Activated T-cell treated with anti-CD3 and anti-CD28 coated beads for 48 hours (primary cell): ENCODE data around the gene ACR.

Experiments
- DNase-seq: peaks from one replicate; pipeline ENCODE4 v3.0.0-alpha.2; 2020; ENCODE audit warnings: low read depth

The ACR gene

DNA sequence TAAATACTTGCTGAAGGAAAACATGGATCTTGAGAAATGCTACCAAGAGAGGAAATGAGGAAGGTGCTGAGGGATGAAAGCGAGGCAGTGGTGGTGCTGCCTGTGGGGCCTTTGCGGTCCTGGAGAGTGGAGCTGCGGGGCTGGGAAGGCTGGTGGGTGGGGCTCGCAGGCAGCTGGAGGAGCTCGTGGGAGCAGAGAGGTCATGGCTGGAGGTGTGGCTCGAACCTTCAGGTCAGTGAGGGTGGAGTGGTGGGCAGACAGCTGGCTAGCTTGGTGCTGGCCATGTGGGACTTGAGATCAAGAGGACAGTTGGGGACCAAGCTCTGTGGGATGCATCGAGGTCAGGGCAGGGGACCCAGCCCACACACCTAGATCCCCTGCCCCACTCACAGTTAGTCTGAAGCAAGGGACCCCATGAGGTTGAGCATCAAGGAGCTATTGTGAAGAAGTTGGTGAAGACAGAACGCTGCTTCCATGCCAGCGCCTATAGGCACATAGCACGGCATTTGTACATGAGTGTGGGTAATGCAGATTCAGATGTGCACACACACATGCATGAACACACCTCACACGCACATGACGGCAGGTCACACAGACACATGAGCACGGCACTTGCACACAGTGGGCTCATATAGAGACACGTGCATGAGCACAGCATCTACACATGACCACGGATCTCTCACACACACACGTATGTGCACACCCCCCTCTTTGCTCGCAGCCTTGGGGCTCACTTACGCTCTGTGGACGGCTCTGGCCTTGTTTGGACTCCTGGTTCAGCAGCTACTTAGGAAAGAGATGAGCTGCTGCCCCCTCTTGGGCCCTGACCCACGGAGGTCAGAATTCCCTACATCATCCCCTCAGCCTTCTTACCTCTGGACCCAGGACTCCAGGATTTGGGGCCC lies 34.9 kb upstream of the ACR start:
- DNase-seq: no peak

DNA sequence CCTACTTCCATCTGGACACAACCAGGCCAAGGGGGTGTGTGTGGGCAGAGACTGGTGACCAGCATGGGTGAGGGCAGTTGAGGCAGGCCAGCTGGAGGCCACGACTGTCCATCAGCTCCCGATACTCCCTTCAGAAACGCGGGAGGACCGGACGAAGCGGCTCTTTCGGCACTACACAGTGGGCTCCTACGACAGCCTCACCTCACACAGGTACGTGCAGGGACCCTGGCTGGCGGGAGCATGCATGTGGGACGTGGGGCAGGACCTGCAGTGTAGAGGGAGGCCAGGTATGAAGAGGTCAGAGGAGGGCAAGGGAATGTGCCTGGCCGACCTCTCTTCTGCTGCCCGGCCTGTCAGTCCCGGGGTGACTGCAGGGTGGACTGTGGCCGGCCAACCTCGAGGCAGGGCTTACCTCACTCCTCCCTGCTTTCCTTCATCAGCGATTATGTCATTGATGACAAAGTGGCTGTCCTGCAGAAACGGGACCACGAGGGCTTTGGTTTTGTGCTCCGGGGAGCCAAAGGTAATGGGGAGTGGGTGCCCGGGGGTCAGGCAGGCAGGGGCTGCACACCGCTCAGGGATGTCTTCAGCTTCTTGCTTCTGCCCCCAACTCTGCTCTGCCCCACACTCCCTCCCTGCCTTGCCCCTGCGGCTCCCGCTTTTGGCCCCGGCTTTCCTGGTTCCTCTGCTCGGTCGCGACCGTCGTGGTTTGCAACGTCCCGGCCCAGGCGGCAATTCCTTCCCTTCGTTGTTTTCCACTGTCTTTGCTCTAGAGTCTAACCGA lies 34.1 kb upstream of the ACR start:
- DNase-seq: no peak

DNA sequence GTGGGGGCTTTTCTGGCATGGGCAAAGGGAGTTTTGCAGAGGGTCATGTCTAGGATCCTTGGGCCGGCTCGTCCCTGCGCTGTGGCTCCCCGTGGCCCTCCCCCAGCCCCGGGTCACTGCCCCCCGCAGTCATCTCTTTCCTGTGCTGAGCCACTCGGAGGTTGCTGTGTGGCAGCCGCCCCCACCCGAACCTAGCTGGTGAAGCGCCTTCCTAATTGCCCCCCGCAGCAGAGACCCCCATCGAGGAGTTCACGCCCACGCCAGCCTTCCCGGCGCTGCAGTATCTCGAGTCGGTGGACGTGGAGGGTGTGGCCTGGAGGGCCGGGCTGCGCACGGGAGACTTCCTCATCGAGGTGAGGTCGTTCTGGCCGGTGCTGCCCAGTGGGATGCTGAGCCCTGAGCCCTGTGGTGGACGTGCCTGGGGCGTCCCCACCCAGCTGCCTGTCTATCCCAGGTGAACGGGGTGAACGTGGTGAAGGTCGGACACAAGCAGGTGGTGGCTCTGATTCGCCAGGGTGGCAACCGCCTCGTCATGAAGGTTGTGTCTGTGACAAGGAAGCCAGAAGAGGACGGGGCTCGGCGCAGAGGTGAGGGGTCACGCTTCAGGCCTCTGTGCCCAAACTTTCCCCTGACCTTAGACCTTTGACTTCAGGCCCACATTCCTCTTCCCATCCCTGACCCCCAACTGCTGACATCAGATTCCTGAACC lies 33.3 kb upstream of the ACR start:
- DNase-seq: no peak

DNA sequence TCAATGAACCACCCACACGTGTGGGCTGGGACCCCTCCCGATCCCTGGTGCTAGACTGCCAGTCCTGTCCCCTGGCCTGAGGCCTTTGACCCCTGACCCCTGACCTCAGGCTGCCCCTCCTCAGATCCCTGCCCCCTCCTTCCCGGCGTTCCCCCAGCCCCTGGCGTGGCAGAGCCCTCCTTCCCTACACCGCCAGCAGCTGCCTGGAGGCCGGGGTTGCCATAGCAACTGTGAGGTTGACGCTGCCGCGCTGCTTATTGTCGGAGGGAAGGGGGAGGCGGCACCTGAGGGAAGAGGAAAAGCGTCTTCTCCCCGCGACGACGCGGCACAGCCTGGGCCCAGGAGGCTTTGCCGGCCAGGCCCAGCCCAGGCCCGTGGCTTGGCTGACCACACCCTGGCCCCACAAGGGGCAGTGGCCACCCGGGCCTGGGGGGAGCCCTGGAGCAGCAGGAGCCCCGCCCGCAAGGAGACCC lies 32.7 kb upstream of the ACR start:
- DNase-seq: no peak

DNA sequence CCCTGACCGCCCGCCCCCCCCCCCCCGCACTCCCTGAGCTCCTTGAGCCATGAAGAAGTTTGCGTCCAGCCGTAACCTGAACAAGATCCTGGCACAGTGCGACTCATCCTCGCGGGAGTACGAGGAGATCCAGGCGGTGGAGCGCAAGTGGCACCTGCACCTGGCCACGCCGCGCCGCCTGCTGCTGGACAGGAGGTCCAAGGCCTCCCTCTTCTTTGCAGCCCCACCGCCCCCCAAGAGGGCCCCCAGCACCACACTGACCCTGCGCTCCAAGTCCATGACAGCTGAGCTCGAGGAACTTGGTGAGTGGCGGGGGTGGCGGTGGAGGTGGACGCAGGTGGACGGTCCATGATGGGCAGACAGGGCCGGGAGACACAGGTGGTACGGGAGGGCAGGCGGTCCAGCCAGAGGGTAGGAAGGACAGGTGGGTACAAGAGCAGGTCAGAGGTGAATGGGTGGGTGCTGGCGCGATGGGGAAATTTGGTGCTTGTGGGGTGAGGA lies 32.1 kb upstream of the ACR start:
- no peak for DNase-seq

DNA sequence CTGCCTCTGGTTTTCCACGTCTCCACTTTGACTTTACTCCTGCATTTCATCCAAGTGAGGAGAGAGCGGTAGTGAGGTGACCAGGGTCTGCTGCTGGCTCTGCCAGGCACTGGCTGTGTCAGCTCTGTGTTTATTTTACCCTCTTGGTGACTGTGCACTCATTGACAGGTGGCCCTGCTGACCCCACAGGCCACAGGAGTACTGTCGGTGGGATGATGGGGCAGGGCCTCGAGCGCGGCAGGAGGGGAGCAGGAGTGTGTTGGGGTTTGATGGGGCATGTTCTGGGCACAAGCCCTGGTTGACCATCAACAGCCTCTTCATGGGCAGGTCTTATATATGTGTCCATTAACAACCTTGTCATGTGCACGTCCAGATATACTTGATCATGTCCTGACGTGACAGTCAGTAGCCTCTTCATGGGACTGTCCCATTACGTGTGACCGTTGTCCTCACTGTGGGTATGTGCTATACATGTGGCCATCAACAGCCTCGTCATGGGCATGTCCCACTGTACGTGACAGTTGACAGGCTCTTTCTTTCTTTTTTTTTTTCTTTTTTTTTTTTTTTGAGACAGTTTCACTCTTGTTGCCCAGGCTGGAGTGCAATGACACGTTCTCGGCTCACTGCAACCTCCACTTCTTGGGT lies 31.4 kb upstream of the ACR start:
- no peak for DNase-seq

DNA sequence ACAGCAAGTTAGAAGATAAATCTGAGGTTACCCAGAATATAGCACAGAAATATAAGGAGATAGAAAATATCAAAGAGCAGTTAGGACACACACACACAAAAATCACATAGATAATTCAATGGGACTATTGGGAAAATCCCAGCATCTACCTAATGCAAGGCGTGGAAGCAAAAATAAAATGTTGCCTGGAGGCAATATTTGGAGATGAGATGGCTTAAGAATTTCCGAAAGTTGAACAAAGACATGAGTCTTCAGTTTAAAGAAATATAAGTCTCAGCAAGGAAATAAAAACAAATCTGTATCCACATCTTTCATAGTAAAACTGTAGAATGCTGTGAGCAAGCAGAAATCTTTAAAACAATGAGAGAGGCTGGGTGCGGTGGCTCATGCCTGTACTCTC lies 29.5 kb upstream of the ACR start:
- no peak for DNase-seq

DNA sequence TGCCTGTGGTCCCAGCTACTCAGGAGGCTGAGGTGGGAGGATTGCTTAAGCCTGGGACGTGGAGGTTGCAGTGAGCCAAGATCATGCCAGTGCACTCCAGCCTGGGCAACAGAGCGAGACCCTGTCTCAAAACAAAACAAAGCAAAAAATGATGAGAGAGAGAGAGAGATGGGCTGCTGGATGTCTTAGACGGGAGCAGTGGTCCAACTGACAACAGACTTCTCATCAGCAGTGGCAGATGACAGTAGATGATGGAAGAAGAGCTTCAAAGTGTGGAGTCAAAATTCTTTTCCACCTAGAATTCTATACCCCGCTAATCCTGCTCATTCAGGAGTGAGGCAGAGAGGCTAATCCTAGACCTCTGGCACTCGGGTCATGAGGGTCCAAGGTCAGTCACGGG lies 29.0 kb upstream of the ACR start:
- no peak for DNase-seq

DNA sequence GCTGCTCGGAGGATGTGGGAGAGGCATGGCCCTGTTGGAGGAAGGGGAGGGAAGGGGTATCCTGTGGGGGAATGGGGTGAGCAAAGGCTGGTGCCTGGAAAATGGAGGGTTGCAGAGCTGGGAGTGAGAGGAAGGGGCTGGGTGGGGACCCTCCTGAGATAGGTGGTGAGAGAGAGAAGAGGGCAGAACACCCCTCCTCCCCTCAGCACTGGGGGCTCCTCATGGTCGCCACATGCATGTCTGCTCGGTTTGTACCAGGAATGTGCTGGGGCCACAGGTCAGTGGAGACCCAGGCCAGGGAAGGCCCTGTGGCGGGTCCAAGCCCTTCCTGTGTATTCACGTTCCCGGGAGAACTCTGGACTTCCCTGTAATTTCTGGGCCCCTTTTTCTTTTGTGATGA lies 27.8 kb upstream of the ACR start:
- no peak for DNase-seq

DNA sequence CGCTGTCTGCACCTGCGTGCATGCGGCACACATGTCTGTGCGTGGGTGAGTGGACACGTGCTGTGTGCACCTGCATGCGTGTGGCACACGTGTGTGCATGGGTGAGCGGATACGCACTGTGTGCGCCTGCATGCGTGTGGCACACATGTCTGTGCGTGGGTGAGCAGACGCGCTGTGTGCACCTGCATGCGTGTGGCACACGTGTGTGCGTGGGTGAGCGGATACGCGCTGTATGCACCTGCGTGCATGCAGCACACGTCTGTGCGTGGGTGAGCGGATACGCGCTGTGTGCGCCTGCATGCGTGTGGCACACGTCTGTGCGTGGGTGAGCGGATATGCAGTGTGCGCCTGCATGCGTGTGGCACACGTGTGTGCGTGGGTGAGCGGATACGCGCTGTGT lies 27.1 kb upstream of the ACR start:
- DNase-seq: no peak

DNA sequence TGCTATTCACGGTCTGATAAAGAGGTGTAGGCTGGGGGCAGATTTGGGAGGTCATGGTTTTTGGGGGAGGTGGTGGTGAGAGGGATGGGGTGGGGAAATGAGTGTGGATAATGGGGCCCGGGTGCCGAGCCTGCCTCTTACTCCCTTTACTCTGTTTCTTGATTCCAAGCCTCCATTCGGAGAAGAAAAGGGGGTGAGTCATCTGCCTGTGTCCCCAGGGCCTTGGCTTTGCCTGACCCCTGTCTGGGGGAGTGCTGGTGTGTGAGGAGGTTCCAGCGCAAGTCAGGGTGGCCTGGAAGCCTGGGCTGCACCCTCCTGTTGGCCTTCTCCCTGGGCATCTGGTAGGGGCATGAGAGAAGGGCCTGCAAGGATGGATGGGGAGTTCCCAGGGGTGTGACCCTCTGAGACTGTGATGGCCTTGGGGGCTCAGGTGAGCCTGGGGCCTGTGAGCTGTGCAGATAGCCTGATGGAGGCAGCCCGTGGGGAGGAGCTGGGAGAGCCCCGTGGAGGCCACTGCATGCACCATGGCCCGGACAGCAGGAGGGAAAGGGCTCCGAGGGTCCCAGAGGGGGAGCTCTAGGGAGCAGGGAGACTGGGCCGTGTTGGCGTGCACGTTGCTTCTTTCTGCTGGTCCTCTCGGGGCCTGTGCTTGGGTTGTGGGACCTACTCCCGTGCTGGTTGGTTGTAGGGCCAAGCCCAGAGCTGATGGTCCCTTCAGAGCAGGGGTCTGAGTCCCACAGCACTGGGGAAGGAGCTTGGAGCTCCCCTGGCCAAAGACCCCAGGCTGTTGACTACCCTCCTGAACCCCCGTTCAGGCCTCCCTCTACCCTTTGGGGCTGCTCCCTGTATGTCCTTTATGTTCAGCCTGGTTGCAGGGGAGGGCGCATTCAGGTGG lies 26.3 kb upstream of the ACR start:
- DNase-seq: no peak

DNA sequence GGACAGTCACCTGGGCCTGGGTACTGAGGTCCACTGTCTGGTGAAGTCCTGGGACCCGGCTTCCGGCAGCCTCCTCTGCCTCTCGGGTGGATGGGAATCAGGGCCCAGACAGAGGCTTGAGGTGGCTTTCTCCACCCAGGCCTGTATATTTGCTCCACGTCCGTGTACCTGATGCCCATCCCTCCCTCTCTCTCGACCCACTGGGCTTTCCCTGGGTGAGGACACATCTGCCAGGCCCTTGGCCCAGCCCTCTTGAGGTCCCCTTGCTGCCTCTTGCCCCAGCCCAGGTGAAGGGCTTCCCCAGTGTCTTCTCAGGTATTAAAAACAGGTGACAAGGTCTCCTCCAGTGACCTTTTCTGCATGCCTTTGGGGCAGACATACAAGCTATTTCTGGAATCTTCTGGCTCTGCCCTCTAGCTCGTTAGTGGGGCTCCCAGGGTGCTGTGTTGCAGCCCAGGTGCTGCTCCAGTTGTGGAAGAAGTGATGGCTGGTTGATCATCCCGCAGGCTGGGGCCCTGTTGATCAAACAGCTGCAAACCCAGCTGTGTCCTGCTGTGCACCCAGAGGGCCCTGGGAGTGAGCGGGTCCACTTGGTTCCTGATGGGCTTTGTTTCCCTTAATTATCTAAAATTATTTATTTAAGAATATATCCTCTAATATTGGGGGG lies 25.5 kb upstream of the ACR start:
- no peak for DNase-seq

DNA sequence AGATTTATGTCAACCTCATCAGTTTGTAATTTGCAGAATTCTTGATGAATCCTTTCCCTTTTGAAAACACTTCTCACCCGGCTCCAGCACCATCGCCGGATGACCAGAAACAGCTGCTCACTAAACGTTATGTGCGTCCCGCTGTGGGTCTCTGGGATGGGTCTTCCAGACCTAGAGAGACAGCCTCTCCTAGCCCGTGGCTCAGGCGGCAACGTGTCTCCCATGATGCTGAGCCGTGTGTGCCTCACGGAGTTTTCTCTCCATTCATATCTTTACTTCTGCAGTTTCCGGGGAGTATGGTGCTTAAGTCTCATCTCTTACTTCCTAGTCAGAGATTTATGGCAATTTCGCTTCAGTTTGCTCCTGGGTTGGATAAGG lies 25.0 kb upstream of the ACR start:
- DNase-seq: no peak

DNA sequence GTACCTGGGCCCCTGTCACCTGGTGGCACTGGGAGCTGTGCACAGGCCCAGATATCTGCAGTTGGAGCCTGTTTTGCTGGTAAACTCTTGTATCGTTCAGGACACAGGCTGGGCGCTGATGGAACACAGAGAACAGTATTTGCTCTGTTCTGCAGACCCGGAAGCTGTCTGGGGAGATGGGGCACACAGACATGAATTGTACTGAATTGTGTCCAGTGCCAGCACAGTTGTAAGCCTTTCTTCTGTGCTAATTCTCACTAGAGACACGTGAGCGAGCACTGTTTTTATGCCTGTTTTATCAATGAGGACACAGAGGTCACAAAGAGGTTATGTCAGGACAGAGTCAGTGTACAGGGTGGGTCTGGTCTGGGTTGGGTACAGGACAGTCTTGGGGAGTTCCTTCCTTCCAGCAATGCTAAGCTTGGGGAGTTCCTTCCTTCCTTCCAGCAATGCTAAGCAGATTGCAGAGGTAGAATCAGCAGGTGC lies 24.4 kb upstream of the ACR start:
- DNase-seq: no peak

DNA sequence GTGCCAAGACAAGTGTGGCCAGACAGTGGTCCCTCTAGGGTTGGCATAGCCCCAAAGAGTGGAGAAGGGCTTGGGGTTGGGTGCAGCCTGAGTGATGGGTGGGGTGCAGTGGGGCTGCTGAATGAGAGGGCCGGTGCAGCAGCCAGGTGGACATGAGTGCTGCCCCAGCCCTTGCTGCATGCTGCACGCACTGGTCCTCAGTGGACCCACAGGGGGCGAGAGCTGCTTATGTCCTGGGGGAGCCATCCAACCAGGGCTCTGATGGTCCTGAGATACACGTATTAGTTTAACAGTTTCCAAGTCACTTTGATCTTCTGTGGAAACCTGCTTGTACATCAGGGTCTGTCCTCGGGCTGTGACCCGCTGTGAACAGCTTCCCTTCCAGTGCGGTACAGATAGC lies 23.9 kb upstream of the ACR start:
- no peak for DNase-seq

DNA sequence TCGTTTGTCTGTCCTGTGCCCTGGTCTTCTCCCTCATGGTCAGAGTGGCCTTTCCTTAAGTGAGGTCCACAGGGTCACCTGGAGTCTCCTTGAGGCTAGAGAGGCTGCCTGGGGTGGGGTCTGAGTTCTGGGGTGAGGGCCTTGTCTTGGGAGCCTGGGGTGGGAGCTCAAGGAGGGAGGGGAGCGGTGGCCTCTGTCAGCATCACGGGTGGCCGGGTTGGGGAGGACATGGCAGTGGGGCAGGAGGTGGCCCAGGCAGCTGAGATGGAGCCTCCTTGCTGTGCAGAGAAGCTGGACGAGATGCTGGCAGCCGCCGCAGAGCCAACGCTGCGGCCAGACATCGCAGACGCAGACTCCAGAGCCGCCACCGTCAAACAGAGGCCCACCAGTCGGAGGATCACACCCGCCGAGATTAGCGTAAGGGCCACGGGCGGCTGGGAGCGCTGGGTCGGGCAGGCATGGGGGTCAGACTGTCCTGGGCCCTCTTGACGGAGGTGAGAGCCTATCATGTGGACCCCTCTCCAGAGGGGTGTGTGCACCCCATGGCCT lies 23.3 kb upstream of the ACR start:
- no peak for DNase-seq

DNA sequence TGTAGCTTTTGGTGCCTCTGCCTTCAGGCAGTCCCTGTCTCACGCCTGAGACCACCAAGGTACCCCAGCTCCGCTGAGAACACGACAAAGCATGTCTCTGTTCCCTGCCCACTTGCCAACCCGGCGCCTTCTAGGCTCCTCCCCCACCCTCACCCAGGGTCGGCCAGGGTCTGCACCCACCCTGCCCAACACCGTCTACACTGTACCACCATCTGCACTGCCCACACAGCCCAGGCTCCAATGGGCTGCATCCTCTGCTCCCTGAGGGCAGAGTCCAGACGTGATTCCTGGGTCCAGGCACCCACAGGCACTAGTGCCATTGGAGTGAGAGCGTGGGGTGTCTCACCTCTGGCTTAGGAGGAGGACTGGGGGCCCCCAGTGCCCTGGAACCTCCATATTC lies 22.8 kb upstream of the ACR start:
- no peak for DNase-seq

DNA sequence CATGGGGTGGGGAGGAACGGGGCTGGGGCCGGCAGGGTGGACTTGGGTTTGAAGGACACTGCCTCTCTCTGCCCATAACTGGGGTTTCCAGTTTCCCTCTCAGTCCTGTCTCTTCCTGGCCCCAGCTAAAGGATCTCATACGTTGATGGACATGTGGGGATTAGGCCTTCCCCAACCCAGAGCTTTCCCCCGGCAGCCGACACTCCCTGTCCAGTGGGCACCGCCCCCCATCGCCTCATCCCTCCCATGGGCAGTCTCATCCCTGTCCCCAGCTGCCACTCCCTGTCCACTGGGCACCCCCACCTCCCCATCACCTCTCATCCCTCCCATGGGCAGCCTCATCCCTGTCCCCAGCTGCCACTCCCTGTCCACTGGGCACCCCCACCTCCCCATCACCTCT lies 22.2 kb upstream of the ACR start:
- DNase-seq: no peak

DNA sequence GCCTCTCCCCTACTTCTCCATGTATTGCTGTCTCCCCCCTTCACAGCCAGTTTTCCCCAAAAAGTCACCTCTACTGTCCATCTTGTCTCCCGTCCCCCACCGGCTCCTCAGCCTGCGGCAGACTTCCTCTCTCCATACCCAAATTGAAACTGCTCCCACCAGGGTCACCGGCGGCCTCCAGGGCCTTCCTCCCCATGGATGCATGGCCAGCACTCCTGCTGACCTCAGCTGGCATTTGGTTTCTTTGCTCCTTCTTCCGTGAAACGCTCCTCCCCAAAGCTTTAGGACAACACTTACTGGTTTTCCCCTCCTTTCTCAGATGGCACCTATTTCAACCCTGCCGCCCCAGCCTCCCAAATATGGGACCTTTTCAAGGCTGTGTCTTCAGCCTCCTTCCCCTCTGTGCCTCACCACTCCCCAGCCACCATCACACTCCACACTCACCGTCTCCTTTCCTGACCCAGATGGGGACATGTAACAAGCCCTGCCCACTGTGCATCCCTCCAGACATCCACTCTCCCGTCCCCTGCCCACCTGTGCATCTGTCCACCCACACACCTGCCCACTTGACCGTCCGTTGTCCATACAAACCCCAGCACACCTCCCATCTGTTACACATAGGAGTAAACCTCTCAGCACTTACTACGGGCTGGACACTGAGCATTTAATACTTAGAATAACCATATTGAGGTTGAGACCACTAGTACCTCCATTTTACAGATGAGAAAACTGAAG lies 21.5 kb upstream of the ACR start:
- DNase-seq: no peak
